Activated naive CD4-positive, alpha-beta T cell treated with anti-CD3 and anti-CD28 coated beads, Interleukin-2, amount 10 ng/mL, durations not matched to agents 7 days and 5 days (primary cell): ENCODE measurements around the gene TTC3.

Experiments used
- CTCF ChIA-PET: fragments of 350-600 bp; sonication (Branson Sonifier 250); formaldehyde crosslinking; loops from one replicate; lab custom pipeline; 2021; ENCODE audit warnings: antibody characterized with exemption; lab: Charles Lee
- DNase-seq: peaks from one replicate; pipeline ENCODE4 v3.0.0-alpha.2; 2020
- H3K27ac Mint-ChIP-seq: one replicate; pipeline ENCODE4 v1.8.0; 2021; ENCODE audit warnings: mild to moderate bottlenecking, moderate library complexity, mixed read lengths
- H3K27me3 Mint-ChIP-seq: one replicate; pipeline ENCODE4 v1.8.0; 2021; ENCODE audit warnings: mild to moderate bottlenecking, mixed read lengths
- H3K36me3 Mint-ChIP-seq: one replicate; pipeline ENCODE4 v1.8.0; 2021; ENCODE audit warnings: mixed read lengths
- H3K4me1 Mint-ChIP-seq: one replicate; pipeline ENCODE4 v1.8.0; 2021; ENCODE audit warnings: mixed read lengths
- H3K4me3 Mint-ChIP-seq: one replicate; pipeline ENCODE4 v1.8.0; 2021; ENCODE audit warnings: mild to moderate bottlenecking, moderate library complexity, mixed read lengths
- H3K9me3 Mint-ChIP-seq: one replicate; pipeline ENCODE4 v1.8.0; 2021; ENCODE audit warnings: mixed read lengths

The TTC3 gene

DNA sequence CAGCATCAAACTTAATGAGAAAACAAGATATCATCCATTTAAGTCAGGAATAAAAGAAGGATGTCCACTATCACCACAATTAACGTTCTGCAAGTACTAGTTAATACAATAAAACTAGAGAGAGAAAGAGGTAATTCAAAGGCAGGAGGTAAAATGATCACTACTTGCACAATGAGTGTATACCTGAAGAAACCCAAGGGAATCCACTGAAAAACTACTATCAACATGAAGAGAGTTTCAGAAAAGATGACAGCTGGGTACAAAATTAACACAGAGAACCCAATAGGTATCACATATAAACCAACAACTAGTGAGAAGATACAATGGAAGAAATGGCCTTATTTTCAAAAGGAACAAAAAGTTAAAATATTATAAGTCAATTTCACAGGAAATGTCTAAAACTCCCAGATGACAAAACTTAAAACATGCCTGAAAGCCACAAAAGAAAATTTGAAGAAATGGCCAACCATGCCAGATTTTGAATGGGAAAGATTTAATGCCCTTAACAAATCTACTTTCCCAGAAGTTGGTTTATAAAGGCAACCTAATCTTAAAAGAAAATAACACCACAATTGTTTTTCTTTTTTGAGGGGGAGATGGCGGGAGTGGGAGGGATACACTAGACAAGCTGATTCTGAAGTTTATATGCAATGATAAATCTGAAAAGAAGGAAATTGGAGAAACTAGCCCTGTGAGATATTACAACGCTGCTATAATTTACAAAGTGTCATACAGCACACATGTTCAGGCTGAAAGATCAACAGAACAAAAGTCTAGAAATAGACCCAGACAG lies 176.3 kb downstream of the TTC3 start:
- H3K4me3 Mint-ChIP-seq, result no peak overlapping the region
- H3K36me3 Mint-ChIP-seq, result peaks cover 41% of the 10 kb centered on the region
- CTCF ChIA-PET, result interaction anchor here (0.9 to 1.4 kb wide), 2 partner anchors 9 to 24 kb away, joined by 3 read pairs; no protein-coding TSS in a partner anchor
- no peak for DNase-seq
- no peak overlapping the region for H3K27ac Mint-ChIP-seq
- H3K4me1 Mint-ChIP-seq, result peaks cover 60% of the 10 kb centered on the region
- H3K27me3 Mint-ChIP-seq, result no peaks in the 10 kb centered on the region
- H3K9me3 Mint-ChIP-seq, result no peaks in the 10 kb centered on the region

DNA sequence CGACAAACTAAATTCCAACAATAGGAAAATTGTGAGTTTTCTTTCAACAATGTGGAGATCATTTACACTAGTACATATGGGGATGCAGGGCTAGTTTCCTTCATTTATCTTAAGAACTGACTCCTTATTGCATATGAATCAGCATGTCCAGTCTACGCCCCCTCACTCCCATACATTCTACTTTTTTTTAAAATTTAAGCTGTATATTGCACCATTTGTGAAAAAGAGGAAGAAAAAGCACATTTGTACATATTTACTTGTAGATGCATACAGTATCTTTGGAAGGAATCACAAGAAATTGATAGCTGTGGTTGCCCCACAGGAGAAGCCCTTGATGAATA lies 178.2 kb downstream of the TTC3 start:
- Mint-ChIP-seq H3K27me3 (no peaks in the 10 kb centered on the region), H3K4me1 (peaks cover 49% of the 10 kb centered on the region), H3K4me3 (no peak overlapping the region), H3K27ac (no peak overlapping the region), H3K9me3 (no peaks in the 10 kb centered on the region), H3K36me3 (peaks cover 28% of the 10 kb centered on the region)
- DNase-seq, result no peak
- CTCF ChIA-PET, result interaction anchor here (0.7 kb wide), 2 partner anchors 13 to 70 kb away, joined by 3 read pairs; no protein-coding TSS in a partner anchor
